Ectodermal cell (in vitro differentiated cells): ENCODE results near the gene ADARB2.

Experiments used
- H3K27ac ChIP-seq: 2 replicates; pipeline ENCODE4 v1.7.0; 2013; ENCODE audit warnings: mild to moderate bottlenecking, low read depth, low read length; ENCODE audit not compliant: insufficient read depth, poor library complexity, severe bottlenecking
- H3K27me3 ChIP-seq: 2 replicates; pipeline ENCODE4 v1.7.0; 2013; ENCODE audit warnings: mild to moderate bottlenecking, low read length; ENCODE audit not compliant: insufficient read depth, control insufficient read depth, poor library complexity, severe bottlenecking
- H3K36me3 ChIP-seq: one replicate; pipeline ENCODE4 v1.7.0; 2013; ENCODE audit warnings: low read length; ENCODE audit not compliant: control insufficient read depth, insufficient read depth
- H3K4me1 ChIP-seq: one replicate; pipeline ENCODE4 v1.7.0; 2013; ENCODE audit warnings: low read length; ENCODE audit not compliant: control insufficient read depth, insufficient read depth
- H3K4me3 ChIP-seq: 2 replicates; pipeline ENCODE4 v1.7.0; 2013; ENCODE audit warnings: low read depth, low read length, control low read depth; ENCODE audit not compliant: insufficient read depth
- H3K9me3 ChIP-seq: 2 replicates; pipeline ENCODE4 v1.7.0; 2013; ENCODE audit warnings: mild to moderate bottlenecking, low read length, moderate library complexity; ENCODE audit not compliant: control insufficient read depth
- WGBS, 2 experiments: methylation state at CpG; one replicate each; pipeline ENCODE4 v1.1.7; 2013; ENCODE audit warnings: missing lambda C conversion rate in 2 of 2; 5-methylcytosine and 5-hydroxymethylcytosine counted together

Gene ADARB2

DNA sequence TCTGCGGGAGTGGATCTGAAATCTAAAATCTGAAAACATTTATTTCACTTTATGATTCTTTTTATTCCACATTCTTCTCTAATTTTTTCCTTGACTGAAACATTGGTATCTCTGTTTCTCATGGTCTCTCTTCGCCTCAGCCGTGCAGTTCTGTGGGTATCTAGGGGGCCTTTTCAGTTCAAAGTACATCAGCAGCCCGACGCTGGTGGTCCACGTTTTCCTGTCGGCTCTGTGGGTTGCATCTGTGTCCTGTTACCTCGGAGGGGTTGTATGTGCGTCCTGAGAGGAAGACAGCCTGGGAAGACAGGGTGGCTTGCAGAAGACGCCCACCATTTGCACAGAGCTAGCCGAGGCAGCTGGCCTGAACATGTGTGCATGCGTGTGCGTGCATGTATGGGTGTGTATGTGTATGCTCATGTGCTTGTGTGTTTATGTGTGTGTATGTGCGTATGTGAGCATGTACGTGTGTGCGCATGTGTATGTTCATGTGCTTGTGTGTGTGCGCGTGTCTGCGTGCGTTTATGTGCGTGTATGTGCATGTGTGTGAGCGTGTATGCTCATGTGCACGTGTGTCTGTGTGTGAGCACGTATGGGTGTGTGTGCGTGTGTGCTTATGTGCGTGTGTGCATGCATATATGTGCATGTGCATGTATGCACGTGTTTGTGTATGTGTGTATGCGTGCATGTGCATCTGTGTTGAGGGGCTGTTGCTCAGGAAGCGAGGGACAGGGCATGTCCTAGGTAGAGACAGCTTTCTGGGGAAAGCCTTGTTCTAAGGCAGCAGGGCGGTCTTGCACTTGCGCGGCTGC lies 211.8 kb downstream of the ADARB2 start:
- peaks cover 16% of the 10 kb centered on the region for H3K4me1 ChIP-seq
- no peaks in the 10 kb centered on the region for H3K27me3 ChIP-seq
- H3K36me3 ChIP-seq = no peaks in the 10 kb centered on the region
- WGBS, 2 experiments = 96% methylated on average over 32 of the region's 32 CpGs
- H3K9me3 ChIP-seq = no peaks in the 10 kb centered on the region
- no peak overlapping the region for H3K4me3 ChIP-seq
- H3K27ac ChIP-seq = no peak overlapping the region

- H3K27me3 ChIP-seq = no peaks in the 10 kb centered on the region
- H3K27ac ChIP-seq = no peak overlapping the region
- WGBS, 2 experiments = 93 to 98% methylated on average over 7 of the region's 7 CpGs
- no peak overlapping the region for H3K4me3 ChIP-seq
- H3K36me3 ChIP-seq = no peaks in the 10 kb centered on the region
- peaks cover 16% of the 10 kb centered on the region for H3K4me1 ChIP-seq
- no peaks in the 10 kb centered on the region for H3K9me3 ChIP-seq
Measured at GRCh38 chr10:1524540-1524939, 212.8 kb downstream of the ADARB2 start.

- WGBS, 2 experiments = 69 to 70% methylated on average over 8 of the region's 8 CpGs
- H3K4me1 ChIP-seq = peaks cover 16% of the 10 kb centered on the region
Measured at GRCh38 chr10:1523221-1523620, 214.1 kb downstream of the ADARB2 start.

DNA sequence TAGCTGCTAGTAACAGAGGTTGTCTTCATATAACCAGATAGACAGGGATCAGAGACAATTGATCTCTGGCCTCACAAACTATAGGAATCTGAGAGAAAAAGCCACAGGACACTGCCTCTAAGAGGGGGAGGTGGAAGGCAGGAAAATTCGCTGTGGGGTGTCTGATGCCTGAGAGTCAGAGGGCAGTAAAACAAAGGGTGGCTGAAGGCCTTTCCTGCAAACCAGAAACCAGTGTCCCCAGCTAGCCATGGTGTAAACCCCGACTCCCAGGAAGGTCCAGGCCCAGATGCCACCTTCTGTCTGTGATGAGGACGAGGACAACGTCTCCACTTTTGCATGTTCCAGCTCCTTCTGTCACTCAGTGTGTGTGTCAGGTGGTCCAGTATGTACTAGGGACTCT lies 215.1 kb downstream of the ADARB2 start:
- WGBS, 2 experiments = 50 to 57% methylated on average over 4 of the region's 4 CpGs
- Histone ChIP-seq H3K9me3 (no peaks in the 10 kb centered on the region), H3K36me3 (no peaks in the 10 kb centered on the region), H3K4me3 (no peak overlapping the region), H3K4me1 (peaks cover 16% of the 10 kb centered on the region), H3K27me3 (no peaks in the 10 kb centered on the region), H3K27ac (no peak overlapping the region)

More at GRCh38 chr10:1523221-1523620, 214.1 kb downstream of the ADARB2 start:
- Histone ChIP-seq H3K27me3 (no peaks in the 10 kb centered on the region), H3K4me3 (no peak overlapping the region), H3K27ac (no peak overlapping the region), H3K9me3 (no peaks in the 10 kb centered on the region), H3K36me3 (no peaks in the 10 kb centered on the region)

DNA sequence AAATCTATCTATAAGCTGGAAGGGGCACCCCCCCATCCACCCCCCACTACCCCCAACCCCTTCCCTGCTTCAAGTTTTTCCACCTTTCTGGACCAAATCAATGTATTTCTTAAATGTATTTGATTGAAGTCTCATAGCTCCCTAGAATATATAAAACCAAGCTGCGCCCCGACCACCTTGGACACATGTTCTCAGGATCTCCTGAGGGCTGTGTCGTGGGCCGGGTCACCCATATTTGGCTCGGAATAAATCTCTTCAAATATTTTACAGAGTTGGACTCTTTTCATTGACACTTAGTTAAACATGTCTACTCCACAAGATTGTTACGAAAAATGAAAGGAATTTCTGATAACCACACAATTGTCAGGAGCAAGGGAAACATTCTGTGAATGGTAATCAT lies 215.6 kb downstream of the ADARB2 start:
- H3K4me3 ChIP-seq = no peak overlapping the region
- no peaks in the 10 kb centered on the region for H3K27me3 ChIP-seq
- 94% methylated on average over 6 of the region's 6 CpGs for WGBS, 2 experiments

GRCh38 chr10:1520909-1521565 lies 216.3 kb downstream of the ADARB2 start:
- Histone ChIP-seq H3K4me1 (peaks cover 16% of the 10 kb centered on the region), H3K27ac (no peak overlapping the region), H3K9me3 (no peaks in the 10 kb centered on the region), H3K4me3 (no peak overlapping the region), H3K27me3 (no peaks in the 10 kb centered on the region), H3K36me3 (no peaks in the 10 kb centered on the region)
- WGBS, 2 experiments = 85 to 89% methylated on average over 14 of the region's 14 CpGs

More for the DNA sequence above, 215.6 kb downstream of the ADARB2 start:
- Histone ChIP-seq H3K9me3 (no peaks in the 10 kb centered on the region), H3K27ac (no peak overlapping the region), H3K36me3 (no peaks in the 10 kb centered on the region), H3K4me1 (peaks cover 16% of the 10 kb centered on the region)

DNA sequence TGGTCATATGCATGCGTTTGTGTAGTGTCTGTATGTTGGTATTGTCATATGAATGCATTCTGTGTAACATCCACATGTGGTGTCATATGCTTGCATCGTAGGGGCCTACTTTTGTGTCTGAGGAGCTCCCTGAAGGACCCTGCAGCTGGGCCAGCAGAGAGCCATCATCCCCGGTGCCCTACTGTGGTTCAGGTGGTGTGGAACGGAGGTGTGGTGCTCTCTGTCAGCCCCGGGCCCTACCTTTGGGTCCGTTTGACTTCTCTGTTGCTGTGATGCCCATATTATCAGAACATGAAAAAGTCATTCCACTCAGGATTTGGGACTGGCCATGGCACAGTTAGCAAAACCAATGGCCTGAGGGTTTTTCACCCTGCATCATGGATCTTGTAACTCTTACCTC lies 217.9 kb downstream of the ADARB2 start:
- WGBS, 2 experiments = 96 to 98% methylated on average over 6 of the region's 6 CpGs
- Histone ChIP-seq H3K27ac (no peak overlapping the region), H3K36me3 (no peaks in the 10 kb centered on the region), H3K4me3 (no peak overlapping the region), H3K9me3 (no peaks in the 10 kb centered on the region), H3K27me3 (no peaks in the 10 kb centered on the region), H3K4me1 (peaks cover 16% of the 10 kb centered on the region)

DNA sequence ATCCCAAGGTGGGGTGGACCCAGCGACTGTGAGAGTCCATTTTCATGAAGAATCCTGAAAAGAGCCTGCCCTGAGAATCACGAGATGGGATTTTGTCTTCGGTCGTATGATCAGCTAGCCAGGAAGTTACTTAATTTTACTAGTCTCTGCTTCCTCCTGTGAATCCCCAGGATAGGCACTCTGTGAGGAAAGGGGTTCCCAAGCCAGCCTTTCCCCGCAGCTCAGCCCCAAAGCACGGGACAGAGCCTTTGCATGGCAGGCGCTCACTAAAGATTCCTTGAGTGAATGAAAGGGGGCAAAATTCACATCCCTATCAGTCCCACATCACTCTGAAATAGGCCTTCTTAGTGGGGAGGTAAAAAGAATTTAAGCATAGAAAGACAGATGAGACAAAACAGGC lies 219.6 kb downstream of the ADARB2 start:
- Histone ChIP-seq H3K36me3 (no peaks in the 10 kb centered on the region), H3K9me3 (no peaks in the 10 kb centered on the region), H3K4me1 (peaks cover 9% of the 10 kb centered on the region), H3K27me3 (no peaks in the 10 kb centered on the region), H3K27ac (no peak overlapping the region), H3K4me3 (no peak overlapping the region)
- WGBS, 2 experiments = 86 to 90% methylated on average over 6 to 7 of the region's 7 CpGs

DNA sequence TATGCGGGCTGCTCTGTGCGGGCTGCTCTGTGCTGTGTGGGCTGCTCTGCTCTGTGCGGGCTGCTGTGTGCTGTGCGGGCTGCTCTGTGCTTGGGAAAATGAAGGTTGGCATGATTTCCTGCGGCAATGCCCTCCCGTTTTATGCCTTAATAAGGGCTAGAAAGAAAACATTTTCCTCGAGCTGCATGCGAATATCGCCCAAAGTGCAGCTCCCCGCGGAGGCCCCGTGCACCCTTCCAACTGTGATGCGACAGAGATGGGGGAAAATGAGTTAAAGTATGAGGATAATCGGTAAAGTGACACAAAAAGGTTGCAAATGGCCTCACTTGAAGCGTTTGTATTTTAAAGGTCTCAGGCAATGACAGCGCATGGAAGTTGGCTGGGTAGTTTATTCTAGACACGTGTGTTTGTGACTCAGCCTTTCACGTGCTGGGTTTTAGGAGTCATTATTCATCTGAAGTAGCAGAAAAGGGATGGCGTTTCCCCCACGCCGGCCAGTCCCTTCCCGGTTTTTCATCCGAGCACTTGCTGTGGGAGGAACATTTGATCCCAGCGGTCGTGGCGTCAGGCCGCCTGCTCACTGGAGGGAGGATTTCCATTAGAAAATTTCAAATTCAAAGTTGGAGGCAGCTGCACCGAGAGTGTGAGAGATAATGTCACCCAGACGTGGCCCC lies 220.7 kb downstream of the ADARB2 start:
- no peaks in the 10 kb centered on the region for H3K36me3 ChIP-seq
- no peaks in the 10 kb centered on the region for H3K27me3 ChIP-seq
- H3K27ac ChIP-seq = no peak overlapping the region
- H3K9me3 ChIP-seq = no peaks in the 10 kb centered on the region
- no peak overlapping the region for H3K4me3 ChIP-seq
- no peaks in the 10 kb centered on the region for H3K4me1 ChIP-seq
- 92 to 93% methylated on average over 29 of the region's 29 CpGs for WGBS, 2 experiments
